ENCODE results near the gene NFYB.

- TF ChIP-seq EZH2phosphoT487 (IDR thresholded peaks at IDR 0.05) (no peak), CTCF (IDR thresholded peaks at IDR 0.05) (no peak)
These were observed 64.3 kb downstream of the NFYB start for GRCh38 chr12:104073699-104074098.
